Vagina (tissue), 2 donors: ENCODE measurements around the gene PHKG2.

Experiments used
- CTCF ChIP-seq, 3 experiments: fragments of 450-650 bp in 2 of 3; fragments of 200-600 bp in 1 of 3; sonication (generic) in 1 of 3; IDR thresholded peaks; one replicate each; pipeline ENCODE4 v1.5.1; 2017 to 2019; ENCODE audit warnings: antibody characterized with exemption in 3 of 3, mild to moderate bottlenecking in 2 of 3, moderate library complexity in 2 of 3
- POLR2A ChIP-seq, 2 donors: fragments of 450-650 bp; IDR thresholded peaks; one replicate each; pipeline ENCODE4 v1.6.1; 2017; ENCODE audit warnings: antibody characterized with exemption in 2 of 2, mild to moderate bottlenecking in 2 of 2, moderate library complexity in 2 of 2
- POLR2AphosphoS5 ChIP-seq, 2 donors: sonication (generic); formaldehyde crosslinking; IDR thresholded peaks; one replicate each; pipeline ENCODE4 v1.9.0; 2017; ENCODE audit warnings: antibody characterized with exemption in 2 of 2, mild to moderate bottlenecking in 2 of 2, low read depth in 1 of 2; ENCODE audit not compliant: insufficient read depth in 1 of 2

GRCh38 chr16:30711712-30712111 is 36.5 kb upstream of the PHKG2 start:
- TF ChIP-seq CTCF (IDR thresholded peaks at IDR 0.05) (no peak), POLR2AphosphoS5 (IDR thresholded peaks at IDR 0.05; ENCODE audit: insufficient read depth in 1 of 2, low read depth in 1 of 2) (no peak), POLR2A (IDR thresholded peaks at IDR 0.05) (no peak)
